PFSK-1 (cell line): ENCODE data around the gene NLRP4.

ENCODE experiments used
- POLR2AphosphoS5 ChIP-seq: IDR thresholded peaks from 2 replicates; pipeline ENCODE4 v1.6.1; 2012; ENCODE audit warnings: low read depth, mild to moderate bottlenecking, control low read depth, low read length, moderate library complexity
- SIN3A ChIP-seq: IDR thresholded peaks from 2 replicates; pipeline ENCODE4 v1.6.1; 2012; ENCODE audit warnings: mild to moderate bottlenecking, low read length, moderate library complexity, borderline replicate concordance; ENCODE audit not compliant: insufficient read depth
- TAF1 ChIP-seq: IDR thresholded peaks from 2 replicates; pipeline ENCODE4 v1.6.1; 2012; ENCODE audit warnings: low read length, control low read depth, borderline replicate concordance; ENCODE audit not compliant: insufficient read depth

DNA sequence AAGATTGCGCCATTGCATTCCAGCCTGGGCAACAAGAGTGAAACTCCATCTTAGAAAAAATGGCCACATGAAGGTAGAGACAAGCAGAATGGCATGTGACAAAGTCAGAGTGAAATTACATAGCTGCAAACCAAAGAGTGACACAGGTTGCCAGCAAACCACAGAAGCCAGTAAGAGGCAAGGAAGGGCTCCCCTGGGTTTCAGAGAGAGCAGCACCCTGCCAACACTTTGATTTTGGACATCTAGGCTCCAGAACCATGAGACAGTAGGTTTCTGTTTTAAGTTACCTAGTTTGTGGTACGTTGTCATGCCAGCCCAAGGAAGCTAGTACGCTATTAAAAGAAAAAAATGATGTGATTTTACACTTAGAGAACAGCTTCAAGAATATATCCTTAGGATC, 1.9 kb downstream of the NLRP4 start:
- no peak for TF ChIP-seq POLR2AphosphoS5
- no peak for TF ChIP-seq TAF1
- TF ChIP-seq SIN3A = no peak
